Cardiac muscle cell (in vitro differentiated cells and primary cell): ENCODE data around the gene USF2. TPM values are rescaled to one million over a fixed set of nuclear protein-coding genes. Genes with fewer than 3 reads are reported as not detected.
"Not testable (repeated sequence)": the region's sequence is repeated elsewhere in the genome, so short reads cannot be mapped to it uniquely, and the experiment has no call there.

Source experiments
- DNase-seq, 2 donors: peaks; one replicate each; pipeline versions ENCODE4 v3.0.0 to v3.0.0-alpha.2; 2010 to 2017; ENCODE audit warnings: low read depth in 1 of 2, low spot score in 1 of 2
- H3K27ac ChIP-seq: fragments of 200-600 bp; sonication (generic); 2 replicates; pipeline ENCODE4 v1.5.1; 2016
- H3K27me3 ChIP-seq: fragments of 200-600 bp; sonication (generic); 2 replicates; pipeline ENCODE4 v1.6.0; 2016; ENCODE audit warnings: control low read depth
- H3K36me3 ChIP-seq: fragments of 200-600 bp; sonication (generic); 2 replicates; pipeline ENCODE4 v1.5.1; 2016; ENCODE audit warnings: control low read depth
- H3K4me1 ChIP-seq: fragments of 200-600 bp; sonication (generic); 2 replicates; pipeline ENCODE4 v1.8.1; 2017; ENCODE audit warnings: low read depth, mild to moderate bottlenecking, mixed run types
- H3K4me3 ChIP-seq: fragments of 200-600 bp; sonication (generic); 2 replicates; pipeline ENCODE4 v1.5.1; 2016; ENCODE audit warnings: mild to moderate bottlenecking
- H3K9me3 ChIP-seq: fragments of 200-600 bp; sonication (generic); 2 replicates; pipeline ENCODE4 v1.5.1; 2017; ENCODE audit warnings: low read depth, mild to moderate bottlenecking, control low read depth
- polyA plus RNA-seq: library from polyadenylated mRNA; unstranded; fragments of >200 nt; fragmentation: Nextera tagmentation; extraction: Ambion mirVana; gene quantifications from 2 replicates; pipeline ENCODE4 v1.2.1, GENCODE V29; 2016
- total RNA-seq: library from RNA; depleted of rRNA; stranded (reverse); fragments of >200 nt; gene quantifications from 2 replicates; pipeline ENCODE4 v1.2.3, GENCODE V29; 2016
- TF ChIP-seq, protein P1 (sequence below): IDR thresholded peaks from 2 replicates; pipeline ENCODE4 v1.5.1; 2012; ENCODE audit warnings: low read depth, mild to moderate bottlenecking, low read length

The USF2 gene
- total and polyA plus RNA-seq, 2 experiments from 2014 or later: 31.7 to 235 TPM

DNA sequence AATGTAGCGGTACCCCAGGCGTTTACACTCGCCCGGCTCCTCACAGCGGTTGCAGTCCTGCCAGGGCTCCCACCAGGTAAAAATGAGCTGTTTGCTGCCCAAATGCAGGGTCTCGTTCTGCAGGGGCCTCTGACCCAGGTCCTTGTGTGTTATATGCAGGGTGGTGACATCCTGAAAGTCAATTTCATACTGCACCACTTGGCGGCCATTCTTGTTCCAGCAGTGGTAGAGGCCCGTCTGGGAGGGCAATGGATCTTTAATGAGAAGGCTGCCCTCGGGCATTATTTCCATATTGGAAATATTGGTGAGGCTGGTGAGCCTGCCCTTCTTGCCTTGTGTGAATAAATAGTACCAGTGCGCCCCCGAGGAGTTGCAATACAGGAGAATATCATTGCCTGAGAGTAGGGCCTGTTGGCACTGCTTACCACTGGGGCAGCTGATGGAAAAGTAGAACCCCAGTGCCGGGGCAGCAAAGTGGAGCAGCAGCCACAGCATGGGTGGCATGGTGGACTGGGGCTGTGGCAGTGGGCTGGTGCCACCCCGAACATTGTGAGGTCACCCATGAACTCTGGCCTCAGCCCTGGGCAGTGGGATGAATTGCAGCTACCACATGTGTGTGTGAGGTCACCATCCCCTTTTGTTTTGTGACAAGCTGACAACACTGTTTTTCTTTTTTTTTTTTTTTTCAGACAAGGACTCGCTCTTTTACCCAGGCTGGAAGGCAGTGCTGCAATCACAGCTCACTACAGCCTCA, 40.4 kb upstream of the USF2 start, which contains the start of gene FAM187B:
TSS of gene FAM187B (minus strand) at position 563 of the 754 bp plus-strand sequence. CDS start at position 504, 59 bp downstream.
- Histone ChIP-seq H3K9me3 (no peaks in the 10 kb centered on the region), H3K27ac (no peak within 1 kb of the TSS), H3K4me1 (no peaks in the 10 kb centered on the region), H3K4me3 (no peak within 1 kb of the TSS), H3K36me3 (no peaks in the 10 kb centered on the region), H3K27me3 (no peaks in the 10 kb centered on the region)
- no peak for DNase-seq
- TF ChIP-seq, protein P1, sequence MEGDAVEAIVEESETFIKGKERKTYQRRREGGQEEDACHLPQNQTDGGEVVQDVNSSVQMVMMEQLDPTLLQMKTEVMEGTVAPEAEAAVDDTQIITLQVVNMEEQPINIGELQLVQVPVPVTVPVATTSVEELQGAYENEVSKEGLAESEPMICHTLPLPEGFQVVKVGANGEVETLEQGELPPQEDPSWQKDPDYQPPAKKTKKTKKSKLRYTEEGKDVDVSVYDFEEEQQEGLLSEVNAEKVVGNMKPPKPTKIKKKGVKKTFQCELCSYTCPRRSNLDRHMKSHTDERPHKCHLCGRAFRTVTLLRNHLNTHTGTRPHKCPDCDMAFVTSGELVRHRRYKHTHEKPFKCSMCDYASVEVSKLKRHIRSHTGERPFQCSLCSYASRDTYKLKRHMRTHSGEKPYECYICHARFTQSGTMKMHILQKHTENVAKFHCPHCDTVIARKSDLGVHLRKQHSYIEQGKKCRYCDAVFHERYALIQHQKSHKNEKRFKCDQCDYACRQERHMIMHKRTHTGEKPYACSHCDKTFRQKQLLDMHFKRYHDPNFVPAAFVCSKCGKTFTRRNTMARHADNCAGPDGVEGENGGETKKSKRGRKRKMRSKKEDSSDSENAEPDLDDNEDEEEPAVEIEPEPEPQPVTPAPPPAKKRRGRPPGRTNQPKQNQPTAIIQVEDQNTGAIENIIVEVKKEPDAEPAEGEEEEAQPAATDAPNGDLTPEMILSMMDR: no peak

DNA sequence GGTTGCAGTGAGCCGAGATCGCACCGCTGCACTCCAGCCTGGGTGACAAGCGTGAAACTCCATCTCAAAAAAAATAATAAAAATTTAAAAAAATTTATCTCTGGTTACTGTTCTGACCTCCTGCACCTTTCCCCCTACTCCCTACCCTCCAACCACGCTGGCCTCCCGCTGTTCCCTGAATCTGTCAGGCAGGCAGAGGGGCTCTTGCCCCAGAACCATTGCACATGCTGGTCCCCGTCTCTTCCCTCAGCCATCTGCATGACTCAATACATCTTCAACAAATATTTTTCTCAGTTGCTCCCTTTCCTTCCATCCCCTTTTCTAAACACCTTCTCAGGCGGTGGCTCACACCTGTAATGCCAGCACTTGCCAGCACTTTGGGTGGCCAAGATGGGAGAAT, 39.2 kb upstream of the USF2 start:
- H3K9me3 ChIP-seq: no peaks in the 10 kb centered on the region
- H3K36me3 ChIP-seq: no peaks in the 10 kb centered on the region
- TF ChIP-seq, protein P1: no peak
- H3K27ac ChIP-seq: no peak overlapping the region
- H3K4me3 ChIP-seq: no peak overlapping the region
- no peak for DNase-seq
- H3K4me1 ChIP-seq: no peaks in the 10 kb centered on the region
- no peaks in the 10 kb centered on the region for H3K27me3 ChIP-seq

DNA sequence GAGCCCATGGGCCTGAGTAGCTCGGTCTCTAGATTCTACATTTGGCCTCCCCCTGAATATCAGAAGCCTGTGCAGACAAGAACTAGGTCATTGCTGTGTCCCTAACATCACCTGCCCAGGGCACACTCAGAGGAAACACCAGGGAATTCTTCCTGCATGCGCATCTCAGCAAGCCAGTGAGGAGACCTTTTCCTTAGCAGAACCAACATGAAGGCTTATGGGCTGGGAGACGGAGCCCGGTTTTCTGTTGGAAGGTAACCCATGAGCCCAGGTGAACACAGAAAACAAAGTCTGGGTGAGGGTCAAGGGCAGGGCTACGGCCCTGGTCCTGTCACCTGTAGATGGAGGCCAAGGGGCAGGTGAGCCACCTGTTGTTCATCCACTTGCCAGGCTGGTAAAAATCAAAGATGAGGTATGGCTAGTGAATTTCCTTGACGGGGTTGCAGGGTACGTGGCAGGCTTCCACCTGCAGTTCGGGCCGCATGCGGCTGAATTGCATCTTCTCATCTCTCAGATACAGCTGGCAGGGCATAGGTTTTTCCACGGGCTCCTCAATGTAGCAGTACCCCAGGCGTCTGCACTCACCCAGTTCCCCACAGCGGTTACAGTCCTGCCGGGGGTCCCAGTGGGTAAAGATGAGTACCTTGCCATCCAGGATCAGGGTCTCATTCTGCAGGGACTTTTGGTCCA, 36.7 kb upstream of the USF2 start:
- Histone ChIP-seq H3K27me3 (no peaks in the 10 kb centered on the region), H3K4me3 (no peak overlapping the region), H3K4me1 (no peaks in the 10 kb centered on the region), H3K27ac (no peak overlapping the region), H3K9me3 (no peaks in the 10 kb centered on the region), H3K36me3 (no peaks in the 10 kb centered on the region)
- TF ChIP-seq, protein P1: no peak
- DNase-seq: no peak

DNA sequence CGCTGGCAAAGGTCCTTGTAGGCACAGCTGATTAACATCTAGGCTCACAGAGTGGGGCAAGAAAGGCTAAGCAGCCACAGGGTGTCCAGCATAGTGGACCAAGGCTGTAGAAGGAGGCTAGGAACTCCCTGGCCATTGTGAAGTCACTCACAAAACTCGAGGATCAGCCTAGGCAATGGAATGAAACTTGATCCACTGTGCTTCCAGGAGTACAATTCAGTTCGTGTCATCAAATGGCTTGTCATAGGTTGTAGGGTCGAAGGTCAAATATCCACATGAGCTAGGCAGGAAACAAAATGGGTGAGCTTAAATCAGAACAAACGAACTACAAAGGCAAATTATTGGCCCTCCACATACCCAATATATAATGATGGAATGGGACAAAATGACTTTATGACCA, 35.9 kb upstream of the USF2 start:
- Histone ChIP-seq H3K9me3 (no peaks in the 10 kb centered on the region), H3K27me3 (no peaks in the 10 kb centered on the region), H3K4me3 (no peak overlapping the region), H3K27ac (no peak overlapping the region), H3K4me1 (no peaks in the 10 kb centered on the region), H3K36me3 (no peaks in the 10 kb centered on the region)
- no peak for DNase-seq
- TF ChIP-seq, protein P1: no peak

DNA sequence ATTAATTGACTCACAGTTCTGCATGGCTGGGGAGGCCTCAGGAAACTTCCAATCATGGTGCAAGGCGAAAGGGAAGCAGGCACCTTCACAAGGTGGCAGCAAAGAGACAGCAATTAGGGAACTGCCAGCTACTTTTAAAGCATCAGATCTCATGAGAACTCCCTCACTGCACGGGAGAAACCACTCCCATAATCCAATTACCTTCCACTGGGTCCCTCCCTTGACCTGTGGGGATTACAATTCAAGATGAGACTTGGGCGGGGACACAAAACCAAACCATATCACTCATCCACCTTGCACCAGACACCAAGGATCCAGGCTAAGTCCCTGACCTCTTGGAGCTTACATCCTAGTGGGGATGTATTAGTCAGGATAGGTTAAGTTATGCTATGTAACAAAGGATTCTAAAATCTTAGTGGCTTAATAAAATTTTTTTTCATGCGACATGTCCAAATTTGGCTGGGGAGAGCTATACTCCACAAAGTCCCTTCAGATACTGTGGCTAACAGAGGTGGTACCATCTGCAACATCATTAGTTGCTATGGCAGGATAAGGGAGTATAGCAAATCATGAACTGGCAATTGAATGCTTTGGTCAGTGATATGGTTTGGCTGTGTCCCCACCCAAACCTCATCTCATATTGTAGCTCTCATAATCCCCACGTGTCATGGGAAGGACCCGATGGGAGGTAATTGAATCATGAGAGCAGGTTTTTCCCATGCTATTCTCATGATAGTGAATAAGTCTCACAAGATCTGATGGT, 31.9 kb upstream of the USF2 start:
- H3K36me3 ChIP-seq: no peaks in the 10 kb centered on the region
- H3K4me3 ChIP-seq: no peak overlapping the region
- DNase-seq: no peak
- H3K27ac ChIP-seq: no peak overlapping the region
- no peaks in the 10 kb centered on the region for H3K27me3 ChIP-seq
- no peaks in the 10 kb centered on the region for H3K4me1 ChIP-seq
- TF ChIP-seq, protein P1: peak; percentile 4
- no peaks in the 10 kb centered on the region for H3K9me3 ChIP-seq

DNA sequence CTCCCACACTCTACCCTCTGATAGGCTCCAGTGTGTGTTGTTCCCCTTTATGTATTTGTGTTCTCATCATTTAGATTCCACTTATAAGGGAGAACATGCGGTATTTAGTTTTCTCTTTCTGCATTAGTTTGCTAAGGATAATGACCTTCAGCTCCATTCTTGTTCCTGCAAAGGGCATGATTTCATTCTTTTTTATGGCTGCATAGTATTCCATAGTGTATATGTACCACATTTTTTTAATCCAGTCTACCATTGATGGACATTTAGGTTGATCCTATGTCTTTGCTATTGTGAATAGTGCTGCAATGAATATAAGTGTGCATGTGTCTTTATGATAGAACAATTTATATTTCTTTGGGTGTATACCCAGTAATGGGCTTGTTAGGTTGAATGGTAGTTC, 29.2 kb upstream of the USF2 start:
- H3K9me3 ChIP-seq, H3K27me3 ChIP-seq, H3K4me1 ChIP-seq, H3K27ac ChIP-seq, H3K4me3 ChIP-seq, DNase-seq, H3K36me3 ChIP-seq: not testable (repeated sequence)
